HS-5 (cell line): Measurements from ENCODE around the gene EAF1.
"Not testable (repeated sequence)": the region's sequence is repeated elsewhere in the genome, so short reads cannot be mapped to it uniquely, and the experiment has no call there.

Experiments used
- DNase-seq: peaks from one replicate; pipeline ENCODE4 v3.0.0-alpha.2; 2012; ENCODE audit warnings: low read depth

EAF1 gene

DNA sequence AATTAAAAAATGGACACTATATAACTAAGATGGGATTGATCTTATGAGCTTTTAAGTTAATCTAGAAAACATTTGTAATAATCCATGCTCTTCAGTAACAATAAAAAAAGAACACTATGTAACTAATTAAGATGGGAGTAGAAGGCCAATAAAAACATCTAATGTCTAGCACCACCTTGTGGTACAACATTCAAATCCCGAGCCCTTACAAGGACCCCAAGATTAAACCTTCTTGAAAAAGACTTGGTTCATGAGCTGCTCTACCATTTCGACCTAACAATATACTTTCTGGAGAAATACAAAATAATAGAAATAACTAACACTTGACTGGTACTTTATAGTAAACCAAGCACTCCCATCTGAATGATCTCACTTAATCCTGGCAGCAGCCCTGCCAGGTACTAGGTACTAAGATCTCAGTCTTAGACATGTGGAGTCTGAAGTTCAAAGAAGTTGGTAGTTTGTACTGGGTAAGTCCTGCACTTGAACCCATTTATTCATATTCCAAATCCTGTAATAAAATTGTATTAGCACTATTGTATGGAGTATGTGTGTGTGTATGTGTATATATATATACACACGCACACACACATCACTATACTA, 21.8 kb upstream of the EAF1 start:
- no peak for DNase-seq

DNA sequence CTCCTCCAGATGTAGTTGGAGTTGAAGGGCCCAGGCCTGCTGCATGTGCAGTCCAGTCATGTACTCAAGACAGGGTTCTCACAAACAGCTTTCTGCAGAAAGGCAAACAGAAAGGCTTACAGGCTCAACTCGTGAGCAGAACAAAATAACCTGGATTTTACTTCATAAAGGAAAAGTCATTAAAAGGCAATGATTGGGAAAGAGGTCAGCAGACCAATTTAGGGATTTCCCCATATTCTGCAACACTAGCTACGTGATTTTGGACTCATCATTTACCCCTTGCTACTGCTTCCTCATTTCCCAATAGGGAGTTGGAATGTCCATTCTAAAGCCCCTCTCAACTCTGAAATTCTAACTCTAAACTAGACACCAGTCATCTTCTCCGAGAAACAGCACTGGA, 18.2 kb upstream of the EAF1 start:
- DNase-seq, result no peak

DNA sequence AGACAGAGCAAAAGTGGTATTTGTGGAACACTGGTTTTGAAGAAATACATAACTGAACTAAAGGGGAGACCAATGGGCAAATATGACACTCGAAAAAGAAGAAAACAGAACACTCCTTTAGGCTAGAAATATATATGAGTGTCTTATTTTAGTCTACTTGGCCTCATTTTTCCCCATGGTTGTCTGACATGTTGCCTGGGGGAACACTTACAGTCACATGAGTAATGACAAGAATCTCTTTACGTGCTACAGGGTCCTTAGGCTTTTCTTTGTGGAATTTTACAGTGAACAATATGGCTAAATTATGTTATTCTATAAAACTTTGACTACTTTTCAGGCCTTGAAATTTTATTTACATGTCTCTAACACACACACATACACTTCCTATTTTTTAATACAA, 17.6 kb upstream of the EAF1 start:
- DNase-seq, result no peak

DNA sequence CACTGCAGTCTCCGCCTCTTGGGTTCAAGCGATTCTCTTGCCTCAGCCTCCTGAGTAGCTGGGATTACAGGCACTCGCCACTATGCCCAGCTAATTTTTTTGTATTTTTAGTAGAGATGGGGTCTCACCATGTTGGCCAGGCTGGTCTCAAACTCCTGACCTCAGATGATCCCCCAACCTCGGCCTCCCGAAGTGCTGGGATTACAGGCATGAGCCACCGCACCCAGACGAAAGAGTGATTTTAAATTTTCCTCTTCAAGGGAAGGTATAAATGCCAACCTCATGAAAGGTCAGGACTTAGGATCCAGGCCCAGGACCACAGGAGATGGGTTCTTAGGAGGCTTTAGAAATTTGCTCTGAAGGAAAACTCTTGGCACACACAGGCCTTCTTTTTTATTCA, 16.4 kb upstream of the EAF1 start:
- DNase-seq, result not testable (repeated sequence)

DNA sequence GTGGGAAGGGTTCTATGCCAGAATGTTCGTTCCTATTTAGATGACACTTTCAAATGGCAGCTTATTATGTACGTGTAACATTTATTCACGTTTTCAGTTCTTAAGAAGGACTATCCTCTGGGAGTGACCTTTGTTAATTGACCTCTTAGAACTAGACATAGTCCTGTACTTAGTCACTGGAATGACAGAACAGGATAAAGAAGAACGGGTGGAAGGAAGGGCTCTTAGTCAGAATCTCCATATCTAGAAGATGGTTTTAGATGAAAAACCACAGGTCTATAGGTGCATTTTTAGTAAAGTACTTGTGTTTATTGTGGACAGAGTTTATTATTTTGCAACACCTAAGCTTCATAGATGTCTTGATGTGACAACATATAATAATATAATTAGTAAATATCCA, 6.5 kb upstream of the EAF1 start:
- peak; percentile 40 for DNase-seq

DNA sequence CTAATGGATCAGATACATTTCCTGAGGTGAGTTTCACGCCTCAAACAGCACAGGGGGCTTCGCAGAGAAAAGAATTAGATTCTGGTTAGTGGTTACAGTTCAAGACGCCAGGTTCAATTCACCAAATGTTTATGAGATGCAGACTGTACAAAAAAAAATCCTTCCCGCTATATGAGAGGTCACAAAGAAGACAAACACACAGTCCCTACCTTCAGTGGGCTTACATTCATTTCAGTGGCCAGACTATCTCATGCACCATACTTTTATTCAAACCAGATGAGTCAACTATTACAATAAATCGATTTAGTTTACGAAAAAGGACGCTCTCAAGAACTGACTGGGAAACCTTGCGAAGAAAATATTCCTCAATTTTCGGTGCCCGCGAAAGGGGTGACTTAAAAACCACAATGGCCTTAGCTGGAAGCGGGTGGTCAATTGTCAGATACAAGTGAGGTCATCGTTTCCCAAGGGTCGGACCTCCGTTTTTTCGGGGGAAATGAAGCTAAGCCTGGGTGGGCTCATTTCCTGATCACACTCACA, 749 bp upstream of the EAF1 start:
- DNase-seq, result no peak

DNA sequence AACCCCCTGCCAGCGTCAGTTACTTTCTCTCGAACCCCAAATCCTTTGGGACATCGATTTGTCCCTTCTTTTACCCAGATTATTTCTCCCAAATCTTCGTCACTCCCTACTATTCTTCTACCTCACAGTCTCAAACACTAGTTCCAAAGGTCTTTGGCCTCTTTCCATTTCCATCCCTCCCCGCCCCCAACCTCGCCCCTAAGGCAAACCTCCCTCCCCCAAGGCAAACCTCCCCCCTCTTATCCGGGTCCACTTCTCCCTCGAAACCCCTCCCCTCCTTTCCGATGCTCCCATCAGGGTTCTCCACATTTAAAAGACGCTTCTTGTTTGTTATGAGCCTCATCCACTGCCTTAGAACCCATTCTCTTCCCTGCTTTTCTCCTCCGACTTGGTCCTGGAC, 583 bp downstream of the EAF1 start:
- DNase-seq, result no peak

DNA sequence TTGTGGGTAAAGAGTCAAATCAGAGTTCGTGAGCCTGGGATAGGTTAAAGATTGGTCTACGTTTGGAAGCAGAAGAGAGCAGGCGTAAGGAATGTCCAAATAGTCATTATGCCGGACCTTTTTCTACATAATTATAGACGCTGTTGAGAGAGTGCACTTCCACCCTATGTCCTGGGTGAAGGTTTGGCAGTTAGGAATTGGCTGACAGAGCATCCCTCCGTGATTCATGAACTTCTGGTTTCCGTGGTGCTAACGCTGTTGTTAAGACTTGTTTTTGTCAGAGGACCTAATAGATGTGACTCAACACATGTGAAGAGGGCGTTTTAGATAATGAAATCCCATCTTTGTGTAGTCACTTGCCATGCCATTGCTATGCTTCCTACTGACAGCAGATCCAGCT, 1.1 kb downstream of the EAF1 start:
- DNase-seq, result peak; percentile 61

DNA sequence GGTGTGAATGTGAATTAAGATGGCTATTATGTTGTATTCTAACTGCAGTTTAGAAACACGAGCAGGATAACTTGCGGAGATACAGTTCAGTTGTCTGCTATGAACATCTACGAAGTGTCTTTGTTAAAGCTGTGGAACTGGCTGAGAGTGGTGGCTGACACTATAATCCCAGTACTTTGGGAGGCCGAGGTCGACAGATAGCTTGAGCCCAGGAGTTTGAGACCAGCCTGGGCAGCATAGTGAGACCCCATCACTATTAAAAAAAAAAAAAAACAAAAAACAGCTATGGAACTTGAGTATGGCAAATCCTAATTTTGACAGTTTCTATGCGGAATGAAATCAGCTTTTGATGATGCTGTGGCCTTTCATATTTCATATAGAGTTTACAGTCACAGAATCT, 1.7 kb downstream of the EAF1 start:
- no peak for DNase-seq

DNA sequence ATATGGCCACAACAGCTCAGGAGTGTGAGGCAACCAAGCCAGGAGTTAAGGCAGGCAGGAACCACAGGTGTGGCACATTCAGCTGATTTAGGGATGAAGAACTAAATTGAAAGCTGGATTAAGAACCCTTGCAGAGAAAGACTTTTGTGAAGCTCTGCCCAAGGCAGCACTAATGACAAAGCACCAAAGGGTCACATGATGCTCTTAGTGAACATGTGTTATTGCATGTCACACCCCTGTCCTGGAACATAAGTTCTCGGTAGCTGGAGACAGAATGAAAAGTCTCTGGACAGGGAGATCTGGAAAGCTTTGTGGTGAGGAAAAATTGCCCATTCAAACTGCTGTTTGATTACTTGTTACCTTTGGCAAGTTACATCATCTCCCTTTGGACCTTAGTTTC, 3.2 kb downstream of the EAF1 start:
- DNase-seq, result no peak

DNA sequence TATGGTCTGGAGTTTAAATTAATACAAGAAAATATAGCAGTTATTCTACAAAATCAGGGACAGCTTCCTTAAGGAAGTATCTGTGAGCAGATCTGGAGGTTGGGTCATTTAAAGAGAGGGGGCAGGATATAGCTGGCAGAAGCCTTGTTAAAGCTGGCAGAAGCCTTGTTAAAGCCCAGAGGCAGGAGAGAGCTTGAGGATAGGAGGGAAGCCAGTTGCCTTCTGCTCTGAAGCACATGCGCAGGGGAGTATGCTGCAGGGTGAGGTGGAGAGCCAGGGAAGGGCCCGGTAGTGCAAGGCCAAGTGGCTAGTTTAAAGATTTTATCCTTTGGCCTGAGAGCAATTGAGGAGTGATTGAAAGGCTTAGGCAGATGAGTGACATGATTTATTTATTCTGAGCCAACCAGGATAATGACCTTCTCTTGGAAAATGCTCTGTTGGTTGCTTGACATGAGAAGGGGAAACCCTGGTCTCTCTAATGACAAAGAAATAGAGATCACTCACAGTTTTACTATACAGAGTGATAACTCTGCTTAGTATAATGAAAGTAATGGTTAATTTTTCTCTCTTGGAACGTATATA, 3.9 kb downstream of the EAF1 start:
- no peak for DNase-seq

DNA sequence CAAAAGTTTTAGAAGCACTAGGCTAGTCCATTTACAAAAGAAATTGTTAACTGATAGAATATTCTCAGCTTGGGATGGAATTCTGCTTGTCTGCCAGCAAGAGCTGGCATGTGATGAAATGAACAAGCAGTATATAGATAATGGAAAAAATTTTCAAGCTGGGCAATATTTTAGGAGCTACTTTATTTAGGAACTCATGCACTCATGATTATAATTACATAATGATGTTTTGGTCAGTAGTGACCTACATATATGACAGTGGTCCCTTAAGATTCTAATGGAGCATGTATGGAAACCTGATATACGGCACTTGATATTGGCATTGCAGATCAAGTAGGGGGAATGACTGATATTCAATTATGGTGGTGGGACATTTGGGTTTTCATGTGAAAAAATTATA, 6.1 kb downstream of the EAF1 start:
- DNase-seq, result no peak

DNA sequence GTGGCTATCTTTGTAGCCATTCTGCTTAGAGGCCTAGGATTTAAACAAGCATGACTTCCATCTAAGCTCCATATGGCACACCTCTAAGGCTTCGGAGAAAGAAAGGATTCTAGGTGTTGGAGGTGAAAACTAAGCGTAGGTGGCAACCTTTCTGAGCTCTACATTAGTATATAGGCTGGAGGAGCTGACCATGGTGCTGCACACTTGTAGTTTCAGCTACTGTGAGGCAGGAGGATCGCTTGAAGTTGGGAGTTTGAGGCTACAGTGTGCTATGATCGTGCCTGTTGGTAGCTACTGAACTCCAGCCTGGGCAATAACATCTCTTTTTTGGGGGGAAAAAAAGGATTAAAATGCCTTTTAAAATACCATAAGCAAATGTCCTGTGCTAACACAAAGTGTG, 7.4 kb downstream of the EAF1 start:
- no peak for DNase-seq

DNA sequence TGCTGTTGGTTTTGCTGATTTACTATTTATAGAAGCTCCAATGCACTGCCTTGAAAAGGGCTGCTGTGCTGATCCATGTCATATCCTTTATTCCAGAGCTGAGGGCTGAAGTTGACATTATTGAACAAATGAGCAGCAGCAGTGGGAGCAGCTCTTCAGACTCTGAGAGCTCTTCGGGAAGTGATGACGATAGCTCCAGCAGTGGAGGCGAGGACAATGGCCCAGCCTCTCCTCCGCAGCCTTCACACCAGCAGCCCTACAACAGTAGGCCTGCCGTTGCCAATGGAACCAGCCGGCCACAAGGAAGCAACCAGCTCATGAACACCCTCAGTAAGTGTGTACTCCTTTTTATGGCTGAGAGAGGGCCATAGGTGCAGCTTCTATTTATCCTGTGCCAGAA, 8.8 kb downstream of the EAF1 start:
- no peak for DNase-seq

DNA sequence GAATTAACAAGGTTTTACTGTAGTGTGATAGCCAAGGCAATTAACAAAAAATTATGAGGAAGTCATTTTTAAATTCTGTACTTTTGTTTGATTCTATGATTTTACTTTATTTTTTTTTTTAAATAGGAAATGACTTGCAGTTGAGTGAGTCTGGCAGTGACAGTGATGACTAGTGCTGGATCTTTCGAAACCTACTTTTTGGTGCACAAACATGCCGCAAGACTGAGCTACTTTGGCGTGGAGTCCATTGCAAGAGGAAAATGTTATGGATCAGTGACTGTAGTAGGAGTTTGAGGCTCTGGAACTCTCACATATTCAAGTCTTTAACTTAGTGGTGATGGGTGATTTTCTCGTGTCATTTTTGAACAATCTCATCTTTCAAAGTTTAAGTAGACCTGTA, 11.6 kb downstream of the EAF1 start:
- peak; percentile 60 for DNase-seq

DNA sequence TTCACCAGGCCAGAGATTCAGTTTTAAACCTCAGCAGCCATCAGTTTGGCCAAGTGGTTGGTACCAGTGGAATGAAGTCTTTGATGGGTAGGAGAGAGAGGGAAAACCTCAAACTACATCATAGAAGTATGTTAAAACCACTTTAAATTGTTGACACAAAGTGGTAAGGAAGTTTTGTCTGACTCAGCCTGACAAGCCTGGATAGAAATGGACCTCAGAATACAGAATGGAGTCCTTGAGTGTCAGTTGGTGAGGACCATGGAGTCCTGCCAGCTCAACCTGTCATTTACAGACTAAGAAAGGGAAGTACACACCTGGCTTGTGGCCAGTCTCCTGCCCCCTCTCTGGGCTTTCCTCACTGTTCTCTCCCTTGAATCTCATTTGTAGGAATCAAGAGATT, 12.1 kb downstream of the EAF1 start:
- DNase-seq, result no peak

DNA sequence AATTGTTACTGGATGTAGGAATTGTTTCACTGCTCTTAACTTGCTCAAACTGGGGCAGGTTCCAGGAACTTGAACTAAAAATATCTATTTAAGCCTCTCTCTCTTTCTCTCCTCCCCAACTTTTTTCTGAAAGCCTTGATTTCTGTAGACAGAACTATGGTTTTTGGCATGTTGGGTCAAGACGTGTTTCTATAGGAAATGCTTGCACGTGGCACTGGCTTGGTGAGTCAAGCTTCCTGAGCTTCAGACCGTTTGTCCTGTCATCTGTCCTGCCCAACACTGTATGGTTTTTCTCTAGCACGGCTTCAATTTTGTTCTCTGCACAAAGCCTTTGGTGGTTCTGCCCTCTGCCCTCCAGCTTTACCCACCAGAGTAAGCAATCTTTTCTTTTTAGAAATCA, 13.5 kb downstream of the EAF1 start:
- peak; percentile 49 for DNase-seq

DNA sequence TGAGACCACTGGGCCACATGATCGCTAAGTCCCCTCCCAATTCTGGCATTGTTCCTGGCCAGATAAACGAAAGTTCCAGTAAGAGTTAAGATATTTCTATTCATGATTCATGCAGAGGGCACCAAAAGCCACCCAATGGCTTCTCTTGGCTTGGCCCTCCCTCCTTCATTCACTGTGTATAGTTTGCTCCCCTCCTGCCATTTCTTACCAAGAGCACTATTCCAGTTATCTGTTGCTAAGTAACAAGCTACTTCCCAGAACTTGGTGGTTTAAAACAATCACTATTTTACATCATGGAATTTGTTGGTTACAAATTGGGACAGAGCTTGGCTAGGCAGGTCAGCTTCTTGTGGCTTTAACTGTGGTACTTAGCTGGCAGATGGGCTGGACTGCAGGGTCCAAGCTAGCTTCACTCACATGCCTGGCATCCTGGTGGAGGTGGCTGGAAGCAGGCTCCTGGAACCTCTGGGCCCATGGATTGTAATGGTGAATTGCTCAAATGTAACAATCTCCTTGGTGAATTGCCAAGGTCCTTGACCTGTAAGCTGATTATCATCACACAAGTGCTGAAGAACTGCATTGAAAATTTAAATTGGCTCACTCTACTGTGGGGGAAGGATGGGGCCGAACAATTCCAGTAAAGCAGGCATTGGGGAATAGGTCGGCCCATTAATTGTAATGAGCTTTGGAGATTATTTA, 16.6 kb downstream of the EAF1 start:
- no peak for DNase-seq

DNA sequence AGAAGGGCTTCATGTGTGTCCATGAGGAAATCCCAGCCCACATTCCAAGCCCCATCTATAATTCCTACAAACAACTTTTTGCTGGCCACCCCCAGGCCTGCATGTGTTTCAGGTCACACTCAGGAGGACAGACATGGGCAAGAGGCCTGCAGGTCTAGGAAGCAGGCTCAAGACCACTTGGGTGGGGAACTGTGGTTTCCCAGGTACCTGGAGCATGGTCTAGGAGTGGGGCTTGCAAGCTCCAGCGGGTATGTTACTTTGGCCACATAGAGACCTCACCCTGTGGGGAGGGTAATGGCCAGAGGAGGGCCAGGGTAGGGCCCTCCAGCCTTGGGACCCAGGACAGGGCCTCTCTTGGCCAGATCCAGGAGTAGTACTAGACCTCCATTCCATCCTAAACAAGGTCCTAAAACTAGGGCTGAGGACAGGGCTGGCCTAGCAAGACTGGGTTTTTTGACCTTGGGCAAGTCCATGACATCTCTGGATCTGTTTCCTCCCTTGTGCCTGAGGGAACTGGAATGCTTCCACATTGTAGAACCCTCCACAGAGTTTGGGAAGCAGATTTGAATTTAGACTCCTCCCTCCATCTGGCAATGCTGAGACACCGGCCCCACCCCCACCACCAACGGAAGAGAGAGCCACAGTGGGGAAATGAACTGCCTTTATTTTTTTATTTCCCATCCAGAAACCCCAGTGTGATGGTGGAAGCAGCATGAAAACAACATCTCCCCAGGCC, 22.3 kb downstream of the EAF1 start:
- no peak for DNase-seq

DNA sequence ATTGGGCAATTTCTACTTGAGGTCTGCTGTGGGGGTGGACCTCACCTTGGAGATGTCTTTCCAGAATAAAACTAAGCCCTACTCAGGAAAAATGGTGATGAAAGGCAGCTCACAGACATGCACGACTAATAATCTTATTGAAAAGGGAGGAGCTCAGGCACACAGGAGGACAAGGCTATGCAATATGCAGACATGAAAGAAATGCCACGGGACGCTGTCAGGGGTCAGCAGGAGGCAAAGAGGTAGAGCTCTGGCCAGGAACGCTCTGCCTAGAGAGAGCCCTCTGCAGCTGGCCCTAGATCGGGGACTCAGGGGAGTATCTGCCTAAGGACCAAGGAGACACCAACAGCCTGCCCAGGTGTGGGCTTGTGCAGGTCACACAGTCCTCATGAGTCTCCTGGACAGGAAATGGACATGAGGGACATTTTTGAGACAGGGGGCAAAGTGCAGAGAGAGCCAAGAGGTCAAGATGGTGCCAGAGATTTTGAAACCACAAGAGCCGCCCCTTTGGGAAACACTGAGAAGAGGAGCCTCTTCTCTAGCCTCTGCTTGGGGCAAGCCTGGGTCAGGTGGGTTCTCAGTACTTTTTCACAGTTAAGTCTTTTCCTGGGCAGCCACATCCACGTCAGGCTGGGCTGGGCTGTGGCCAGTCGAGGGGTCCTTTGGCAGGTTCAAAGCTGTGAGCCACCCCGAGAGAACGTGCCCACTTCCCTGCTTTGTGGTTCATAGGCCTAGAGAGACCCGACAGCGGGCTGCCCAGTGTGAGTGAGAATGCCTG, 23.2 kb downstream of the EAF1 start:
- DNase-seq, result no peak

DNA sequence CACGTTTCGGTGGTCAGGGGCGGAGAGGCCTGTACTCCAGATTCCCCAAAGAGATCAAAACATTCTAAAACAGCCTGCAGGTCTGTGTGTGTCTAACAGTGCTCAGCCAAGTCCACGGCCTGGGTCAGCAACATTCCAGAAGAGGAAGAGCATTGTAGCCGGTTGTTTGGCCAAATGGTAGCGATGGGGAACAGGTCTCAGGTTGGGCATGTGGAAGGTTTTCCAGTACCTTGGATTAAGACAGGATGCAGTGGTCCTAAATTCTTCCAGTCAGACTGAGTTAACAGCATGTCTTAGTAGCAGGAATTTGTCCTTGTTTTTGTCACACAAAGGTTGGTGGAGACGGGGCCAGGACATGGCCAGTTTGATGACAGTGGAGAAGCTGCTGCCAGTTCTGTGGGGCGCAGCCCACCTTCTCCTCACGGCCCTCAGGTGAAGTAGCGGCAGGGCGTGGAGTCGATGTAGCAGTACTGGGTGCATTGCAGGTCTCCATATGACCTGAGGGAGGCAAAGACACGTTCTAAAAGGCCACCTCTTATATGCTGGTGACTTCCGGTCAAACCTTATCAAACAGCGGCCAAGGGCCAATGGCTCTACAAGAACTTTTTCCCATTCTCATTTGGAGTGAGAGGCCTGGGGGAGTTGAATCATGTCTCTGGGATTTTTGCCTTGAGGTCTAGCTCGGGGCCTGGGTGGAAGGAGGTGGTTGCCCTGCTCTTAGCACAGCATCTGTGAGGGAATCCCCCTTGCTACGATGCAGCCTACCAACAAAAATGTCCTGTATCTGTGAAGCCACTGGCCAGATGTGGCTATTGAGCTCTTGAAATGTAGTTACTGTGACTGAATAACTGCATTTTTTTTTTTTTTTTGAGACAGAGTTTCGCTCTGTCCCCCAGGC, 24.1 kb downstream of the EAF1 start:
- no peak for DNase-seq
